Measurements from ENCODE around the gene CTXN1.

The CTXN1 gene

DNA sequence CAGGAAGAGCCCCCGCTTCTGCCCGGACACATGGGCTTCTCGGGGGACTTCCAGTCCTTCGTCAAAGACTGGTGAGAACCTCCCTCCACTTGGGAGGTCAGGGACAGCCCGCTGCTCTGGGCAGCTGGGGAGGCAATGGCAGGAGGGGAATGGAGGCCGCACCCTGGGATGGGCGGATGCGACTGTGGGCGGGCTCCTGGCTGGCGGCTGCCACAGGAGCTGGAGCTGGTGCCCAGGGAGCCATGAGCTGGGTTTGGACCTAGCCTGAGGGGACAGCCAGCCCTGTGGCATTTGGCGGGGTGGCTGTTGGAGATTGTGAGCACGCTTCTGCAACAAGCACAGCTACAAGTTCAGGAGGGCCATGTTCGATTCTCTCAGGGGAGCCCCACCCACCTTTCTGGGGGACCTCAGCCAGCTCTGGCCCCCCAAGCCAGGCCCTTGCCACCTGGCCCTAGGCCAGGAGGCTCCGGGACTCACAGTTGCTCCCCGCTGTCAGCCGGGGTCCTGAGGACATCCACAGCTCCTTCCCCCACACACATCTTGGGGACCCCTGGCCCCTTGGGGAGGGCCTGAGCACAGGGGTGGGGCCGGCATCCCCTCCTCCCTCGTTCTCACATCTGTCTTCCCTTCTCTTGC is 14.3 kb downstream of the CTXN1 start:
- H3K36me3 ChIP-seq (ENCODE audit: insufficient read depth), result no peaks in the 10 kb centered on the region
- H3K27ac ChIP-seq, result no peak overlapping the region
- H3K79me2 ChIP-seq (ENCODE audit: insufficient read depth, low read depth), result peaks cover 5% of the 10 kb centered on the region
- TF ChIP-seq, protein P1, sequence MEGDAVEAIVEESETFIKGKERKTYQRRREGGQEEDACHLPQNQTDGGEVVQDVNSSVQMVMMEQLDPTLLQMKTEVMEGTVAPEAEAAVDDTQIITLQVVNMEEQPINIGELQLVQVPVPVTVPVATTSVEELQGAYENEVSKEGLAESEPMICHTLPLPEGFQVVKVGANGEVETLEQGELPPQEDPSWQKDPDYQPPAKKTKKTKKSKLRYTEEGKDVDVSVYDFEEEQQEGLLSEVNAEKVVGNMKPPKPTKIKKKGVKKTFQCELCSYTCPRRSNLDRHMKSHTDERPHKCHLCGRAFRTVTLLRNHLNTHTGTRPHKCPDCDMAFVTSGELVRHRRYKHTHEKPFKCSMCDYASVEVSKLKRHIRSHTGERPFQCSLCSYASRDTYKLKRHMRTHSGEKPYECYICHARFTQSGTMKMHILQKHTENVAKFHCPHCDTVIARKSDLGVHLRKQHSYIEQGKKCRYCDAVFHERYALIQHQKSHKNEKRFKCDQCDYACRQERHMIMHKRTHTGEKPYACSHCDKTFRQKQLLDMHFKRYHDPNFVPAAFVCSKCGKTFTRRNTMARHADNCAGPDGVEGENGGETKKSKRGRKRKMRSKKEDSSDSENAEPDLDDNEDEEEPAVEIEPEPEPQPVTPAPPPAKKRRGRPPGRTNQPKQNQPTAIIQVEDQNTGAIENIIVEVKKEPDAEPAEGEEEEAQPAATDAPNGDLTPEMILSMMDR (conservative IDR thresholded peaks at IDR 0.05; ENCODE audit: low read depth, low read length), result no peak
- no peak overlapping the region for H3K4me3 ChIP-seq (IDR thresholded peaks at IDR 0.05; ENCODE audit: insufficient read depth, low read depth, low read length)
- H3K9ac ChIP-seq, result no peak overlapping the region
- H3K4me2 ChIP-seq, result no peak overlapping the region
- H3K4me1 ChIP-seq (ENCODE audit: low read depth, poor library complexity, severe bottlenecking), result no peaks in the 10 kb centered on the region
- peaks cover 9% of the 10 kb centered on the region for H3K27me3 ChIP-seq (ENCODE audit: insufficient read depth, low read depth)
- no peaks in the 10 kb centered on the region for H4K20me1 ChIP-seq (ENCODE audit: insufficient read depth)
- H2AFZ ChIP-seq (ENCODE audit: low read depth), result no peak overlapping the region

DNA sequence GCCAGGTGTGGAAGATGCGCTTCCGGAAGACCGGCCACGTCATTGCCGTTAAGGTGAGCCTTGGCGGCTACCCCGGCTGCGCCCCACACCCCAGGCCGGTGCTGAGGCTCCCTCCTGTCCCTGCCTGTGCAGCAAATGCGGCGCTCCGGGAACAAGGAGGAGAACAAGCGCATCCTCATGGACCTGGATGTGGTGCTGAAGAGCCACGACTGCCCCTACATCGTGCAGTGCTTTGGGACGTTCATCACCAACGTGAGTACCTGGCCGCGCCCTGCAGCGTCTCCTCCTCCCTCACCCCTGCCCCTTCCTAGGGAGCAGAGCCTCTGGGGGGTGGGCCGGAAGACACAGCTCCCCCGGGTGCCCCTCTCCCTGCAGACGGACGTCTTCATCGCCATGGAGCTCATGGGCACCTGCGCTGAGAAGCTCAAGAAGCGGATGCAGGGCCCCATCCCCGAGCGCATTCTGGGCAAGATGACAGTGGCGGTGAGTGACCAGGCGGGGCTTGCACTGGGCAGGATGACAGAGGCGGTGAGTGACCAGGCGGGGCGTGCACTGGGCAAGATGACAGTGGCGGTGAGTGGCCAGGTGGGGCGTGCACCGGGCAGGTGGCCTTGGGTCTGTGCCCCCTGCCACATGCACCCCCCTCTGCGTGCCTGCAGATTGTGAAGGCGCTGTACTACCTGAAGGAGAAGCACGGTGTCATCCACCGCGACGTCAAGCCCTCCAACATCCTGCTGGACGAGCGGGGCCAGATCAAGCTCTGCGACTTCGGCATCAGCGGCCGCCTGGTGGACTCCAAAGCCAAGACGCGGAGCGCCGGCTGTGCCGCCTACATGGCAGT is 15.4 kb downstream of the CTXN1 start:
- no peak overlapping the region for H3K27ac ChIP-seq
- peaks cover 2% of the 10 kb centered on the region; the same call in 1 of the 2 replicates for H3K27me3 ChIP-seq (ENCODE audit: insufficient read depth, low read depth)
- no peak overlapping the region for H3K4me3 ChIP-seq (IDR thresholded peaks at IDR 0.05; ENCODE audit: insufficient read depth, low read depth, low read length)
- H3K4me2 ChIP-seq, result no peak overlapping the region
- H4K20me1 ChIP-seq (ENCODE audit: insufficient read depth), result no peaks in the 10 kb centered on the region
- H3K9ac ChIP-seq, result no peak overlapping the region
- H3K36me3 ChIP-seq (ENCODE audit: insufficient read depth), result no peaks in the 10 kb centered on the region
- H2AFZ ChIP-seq (ENCODE audit: low read depth), result no peak overlapping the region
- TF ChIP-seq, protein P1 (conservative IDR thresholded peaks at IDR 0.05; ENCODE audit: low read depth, low read length), result no peak
- peaks cover 16% of the 10 kb centered on the region for H3K79me2 ChIP-seq (ENCODE audit: insufficient read depth, low read depth)
- H3K4me1 ChIP-seq (ENCODE audit: low read depth, poor library complexity, severe bottlenecking), result no peaks in the 10 kb centered on the region

- no peak overlapping the region for H3K9ac ChIP-seq
- no peak overlapping the region for H3K4me3 ChIP-seq (IDR thresholded peaks at IDR 0.05; ENCODE audit: insufficient read depth, low read depth, low read length)
- H3K27ac ChIP-seq, result no peak overlapping the region
- TF ChIP-seq, protein P1 (conservative IDR thresholded peaks at IDR 0.05; ENCODE audit: low read depth, low read length), result no peak
- peaks cover 5% of the 10 kb centered on the region for H3K4me1 ChIP-seq (ENCODE audit: low read depth, poor library complexity, severe bottlenecking)
- H4K20me1 ChIP-seq (ENCODE audit: insufficient read depth), result no peaks in the 10 kb centered on the region
- H3K36me3 ChIP-seq (ENCODE audit: insufficient read depth), result no peaks in the 10 kb centered on the region
- no peak overlapping the region for H3K4me2 ChIP-seq
- peaks cover 25% of the 10 kb centered on the region for H3K79me2 ChIP-seq (ENCODE audit: insufficient read depth, low read depth)
- H2AFZ ChIP-seq (ENCODE audit: low read depth), result no peak overlapping the region
- H3K27me3 ChIP-seq (ENCODE audit: insufficient read depth, low read depth), result no peaks in the 10 kb centered on the region
These were observed 16.4 kb downstream of the CTXN1 start for GRCh38 chr19:7909471-7910067.

DNA sequence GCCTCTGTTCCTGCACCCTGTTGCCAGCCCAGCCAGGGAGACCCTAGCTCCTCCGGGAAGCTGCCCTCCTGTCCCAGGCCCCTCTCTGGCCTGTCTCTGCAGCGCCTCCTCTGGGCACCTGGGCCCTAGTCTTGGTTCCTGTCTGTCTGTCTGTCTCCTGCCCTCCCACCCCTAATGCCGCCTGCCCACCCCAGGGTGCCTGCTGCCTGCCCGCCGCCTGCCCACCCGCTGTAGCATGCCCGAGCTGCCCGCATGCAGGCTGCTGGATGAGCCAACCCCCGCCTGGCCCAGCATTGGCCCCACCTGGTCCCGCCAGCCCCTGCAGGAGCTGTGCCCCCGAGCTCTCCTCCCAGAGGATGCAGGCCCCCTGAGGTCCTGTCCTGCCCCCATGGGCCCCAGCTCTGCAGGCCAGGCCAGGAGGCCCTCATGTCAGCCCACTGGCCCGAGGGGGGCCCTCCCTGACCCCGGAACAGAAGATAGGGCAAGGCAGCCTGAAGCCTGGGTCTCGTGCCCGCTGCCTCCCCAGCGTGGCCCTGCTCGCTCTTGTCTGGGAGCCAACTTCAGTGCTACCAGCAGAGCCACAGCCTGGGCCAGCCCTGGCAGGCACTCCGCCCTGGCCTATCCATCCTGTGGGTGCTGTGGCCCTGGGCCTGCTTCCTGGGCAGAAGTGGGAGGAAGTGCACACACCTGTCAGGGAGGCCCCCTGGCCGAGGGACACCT is 17.0 kb downstream of the CTXN1 start:
- Histone ChIP-seq H3K79me2 (ENCODE audit: insufficient read depth, low read depth) (peaks cover 31% of the 10 kb centered on the region), H3K4me1 (ENCODE audit: low read depth, poor library complexity, severe bottlenecking) (peaks cover 5% of the 10 kb centered on the region), H4K20me1 (ENCODE audit: insufficient read depth) (no peaks in the 10 kb centered on the region), H2AFZ (ENCODE audit: low read depth) (no peak overlapping the region), H3K4me3 (IDR thresholded peaks at IDR 0.05; ENCODE audit: insufficient read depth, low read depth, low read length) (no peak overlapping the region), H3K9ac (no peak overlapping the region), H3K27ac (no peak overlapping the region), H3K27me3 (ENCODE audit: insufficient read depth, low read depth) (no peaks in the 10 kb centered on the region), H3K36me3 (ENCODE audit: insufficient read depth) (no peaks in the 10 kb centered on the region), H3K4me2 (no peak overlapping the region)
- TF ChIP-seq, protein P1 (conservative IDR thresholded peaks at IDR 0.05; ENCODE audit: low read depth, low read length), result no peak
